Activated naive CD4-positive, alpha-beta T cell treated with anti-CD3 and anti-CD28 coated beads for 36 hours (primary cell): ENCODE data around the gene SYNPO2. TPM values are rescaled to one million over a fixed set of nuclear protein-coding genes. Genes with fewer than 3 reads are reported as not detected.

Source experiments
- CTCF ChIA-PET: fragments of 350-600 bp; sonication (Branson Sonifier 250); formaldehyde crosslinking; loops from one replicate; lab custom pipeline; 2021; ENCODE audit warnings: antibody characterized with exemption; lab: Charles Lee
- DNase-seq: peaks from one replicate; pipeline ENCODE4 v3.0.0-alpha.2; 2020
- H3K27ac Mint-ChIP-seq: one replicate; pipeline ENCODE4 v1.8.0; 2021; ENCODE audit warnings: mild to moderate bottlenecking, mixed read lengths
- H3K27me3 Mint-ChIP-seq: one replicate; pipeline ENCODE4 v1.8.0; 2021; ENCODE audit warnings: low read depth, mixed read lengths
- H3K36me3 Mint-ChIP-seq: one replicate; pipeline ENCODE4 v1.8.0; 2021; ENCODE audit warnings: low read depth, mixed read lengths
- H3K4me1 Mint-ChIP-seq: one replicate; pipeline ENCODE4 v1.8.0; 2021; ENCODE audit warnings: low read depth, mixed read lengths
- H3K4me3 Mint-ChIP-seq: one replicate; pipeline ENCODE4 v1.8.0; 2021; ENCODE audit warnings: mild to moderate bottlenecking, moderate library complexity, mixed read lengths
- H3K9me3 Mint-ChIP-seq: one replicate; pipeline ENCODE4 v1.8.0; 2021; ENCODE audit warnings: mixed read lengths
- intact Hi-C: fragments of 100-400 bp; cut with micrococcal nuclease; formaldehyde crosslinking; loops from one replicate; pipeline ENCODE4 v1.15.1; 2023
- total RNA-seq, 2 experiments: library from RNA; stranded (reverse); gene quantifications; one replicate each; pipeline ENCODE4 v1.2.3, GENCODE V29; 2021

SYNPO2 gene
- total RNA-seq, 2 experiments from 2014 or later, result 0.14 TPM; not detected in 1

- Mint-ChIP-seq H3K4me1 (no peaks in the 10 kb centered on the region), H3K36me3 (no peaks in the 10 kb centered on the region), H3K9me3 (no peaks in the 10 kb centered on the region), H3K4me3 (no peak overlapping the region), H3K27me3 (no peaks in the 10 kb centered on the region), H3K27ac (no peak overlapping the region)
- no peak for DNase-seq
- CTCF ChIA-PET, result interaction anchor here (0.5 to 7.0 kb wide), 4 partner anchors 41 to 646 kb away, joined by 3 to 41 read pairs (median 3); partner anchors contain the start of gene PDE5A
- intact Hi-C loops, result loop anchor here (2.0 to 10.0 kb wide), 4 partner anchors 56 to 1068 kb away; partner anchors contain the start of gene USP53
These were observed 94.6 kb downstream of the SYNPO2 start for GRCh38 chr4:118983293-118983692.

DNA sequence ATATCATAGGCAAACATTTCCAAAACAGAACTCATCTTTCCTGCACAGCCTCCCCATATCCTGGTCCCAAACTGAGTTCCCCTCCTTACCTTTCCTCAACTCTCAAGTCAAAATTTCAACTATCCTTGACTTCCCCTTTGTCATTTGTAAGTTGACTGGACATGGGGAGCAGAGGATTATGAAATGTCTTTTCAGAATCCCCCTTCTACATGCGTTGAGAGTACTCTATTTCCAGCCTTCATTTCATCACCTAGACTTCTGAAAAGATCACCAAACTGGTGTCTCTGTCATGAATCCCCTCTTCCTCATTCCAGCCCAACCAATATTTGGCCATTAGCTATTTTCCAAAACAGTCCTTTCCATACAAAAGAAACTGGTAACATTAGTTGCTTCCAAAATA lies 95.2 kb downstream of the SYNPO2 start:
- Mint-ChIP-seq H3K27me3 (no peaks in the 10 kb centered on the region), H3K27ac (no peak overlapping the region), H3K36me3 (no peaks in the 10 kb centered on the region), H3K9me3 (no peaks in the 10 kb centered on the region), H3K4me3 (no peak overlapping the region), H3K4me1 (no peaks in the 10 kb centered on the region)
- intact Hi-C loops, result loop anchor here (2.0 to 10.0 kb wide), 4 partner anchors 55 to 1067 kb away; partner anchors contain the start of gene USP53
- CTCF ChIA-PET, result interaction anchor here (0.5 to 7.0 kb wide), 4 partner anchors 41 to 645 kb away, joined by 3 to 41 read pairs (median 3); partner anchors contain the start of gene PDE5A
- DNase-seq, result no peak

DNA sequence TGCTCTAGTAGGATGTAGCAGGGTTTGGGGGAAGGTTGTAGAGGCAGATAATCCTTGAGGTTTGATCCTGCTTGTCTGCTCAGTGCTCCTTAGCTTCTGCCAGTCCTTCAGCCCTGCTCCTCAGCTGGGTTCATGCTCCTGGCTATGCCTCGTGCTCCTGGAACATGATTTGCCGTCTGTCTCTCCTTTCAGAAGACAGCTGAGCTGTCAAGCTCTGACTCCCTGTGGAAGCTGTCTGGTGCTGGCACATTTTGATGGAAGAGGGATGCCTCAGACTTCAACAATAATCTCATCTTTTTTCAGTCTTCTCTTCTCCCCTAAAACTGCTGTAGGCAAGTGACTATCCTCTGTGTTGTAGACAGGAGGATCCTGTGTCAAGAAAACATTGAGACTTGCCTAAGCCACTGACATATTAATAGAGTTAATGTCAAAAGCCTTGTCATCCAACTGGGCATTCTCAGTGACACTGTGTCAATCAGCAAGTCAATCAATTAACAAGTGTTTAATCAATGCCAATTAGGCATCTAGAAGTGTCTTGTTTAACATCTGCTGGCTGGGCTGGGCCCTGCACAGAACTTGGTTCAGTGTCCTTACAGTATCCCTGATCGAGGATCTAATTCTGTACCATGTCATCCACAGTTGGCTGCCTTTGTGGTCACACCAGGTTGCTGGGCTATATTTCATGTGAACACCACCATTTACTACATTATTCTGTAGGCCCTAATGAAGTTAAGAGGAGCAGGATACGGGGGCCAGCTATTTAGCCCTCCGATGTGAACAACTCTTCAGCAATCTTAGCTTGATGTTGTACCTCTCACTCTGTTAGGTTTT lies 96.7 kb downstream of the SYNPO2 start:
- Mint-ChIP-seq H3K4me1 (no peaks in the 10 kb centered on the region), H3K27me3 (no peaks in the 10 kb centered on the region), H3K36me3 (no peaks in the 10 kb centered on the region), H3K27ac (no peak overlapping the region), H3K9me3 (no peaks in the 10 kb centered on the region), H3K4me3 (no peak overlapping the region)
- no peak for DNase-seq
- intact Hi-C loops, result loop anchor here (10.0 kb wide), 1 partner anchor 509 kb away; no protein-coding TSS in a partner anchor
- CTCF ChIA-PET, result interaction anchor here (1.3 to 7.0 kb wide), 2 partner anchors 50 to 55 kb away, joined by 3 to 41 read pairs; no protein-coding TSS in a partner anchor

GRCh38 chr4:118987959-118988634 lies 99.4 kb downstream of the SYNPO2 start:
- Mint-ChIP-seq H3K27me3 (no peaks in the 10 kb centered on the region), H3K4me3 (no peak overlapping the region), H3K36me3 (no peaks in the 10 kb centered on the region), H3K9me3 (no peaks in the 10 kb centered on the region), H3K27ac (no peak overlapping the region), H3K4me1 (no peaks in the 10 kb centered on the region)
- intact Hi-C loops, result loop anchor here (10.0 kb wide), 1 partner anchor 507 kb away; no protein-coding TSS in a partner anchor
- CTCF ChIA-PET, result interaction anchor here (0.7 to 1.2 kb wide), 2 partner anchors 9 to 19 kb away, joined by 4 read pairs; no protein-coding TSS in a partner anchor
- no peak for DNase-seq

GRCh38 chr4:118988635-118988972 lies 100.0 kb downstream of the SYNPO2 start:
- Mint-ChIP-seq H3K27me3 (no peaks in the 10 kb centered on the region), H3K27ac (no peak overlapping the region), H3K4me1 (no peaks in the 10 kb centered on the region), H3K4me3 (no peak overlapping the region), H3K9me3 (no peaks in the 10 kb centered on the region), H3K36me3 (no peaks in the 10 kb centered on the region)
- DNase-seq, result no peak
- intact Hi-C loops, result loop anchor here (10.0 kb wide), 1 partner anchor 506 kb away; no protein-coding TSS in a partner anchor
- CTCF ChIA-PET, result interaction anchor here (1.2 kb wide), 1 partner anchor 9 kb away, joined by 4 read pairs; no protein-coding TSS in a partner anchor

GRCh38 chr4:118989098-118990080 lies 100.7 kb downstream of the SYNPO2 start:
- H3K36me3 Mint-ChIP-seq, result no peaks in the 10 kb centered on the region
- H3K27ac Mint-ChIP-seq, result no peak overlapping the region
- intact Hi-C loops, result loop anchor here (10.0 kb wide), 1 partner anchor 505 kb away; no protein-coding TSS in a partner anchor
- CTCF ChIA-PET, result interaction anchor here (1.2 kb wide), 1 partner anchor 8 kb away, joined by 4 read pairs; no protein-coding TSS in a partner anchor
- no peaks in the 10 kb centered on the region for H3K4me1 Mint-ChIP-seq
- H3K4me3 Mint-ChIP-seq, result no peak overlapping the region
- H3K27me3 Mint-ChIP-seq, result no peaks in the 10 kb centered on the region
- no peak for DNase-seq
- no peaks in the 10 kb centered on the region for H3K9me3 Mint-ChIP-seq

- Mint-ChIP-seq H3K36me3 (no peaks in the 10 kb centered on the region), H3K4me1 (no peaks in the 10 kb centered on the region), H3K9me3 (no peaks in the 10 kb centered on the region), H3K27me3 (no peaks in the 10 kb centered on the region), H3K27ac (no peak overlapping the region), H3K4me3 (no peak overlapping the region)
- intact Hi-C loops, result no loop called here
- CTCF ChIA-PET, result no interaction called here
- no peak for DNase-seq
These were observed 103.0 kb downstream of the SYNPO2 start for GRCh38 chr4:118991686-118992085.

DNA sequence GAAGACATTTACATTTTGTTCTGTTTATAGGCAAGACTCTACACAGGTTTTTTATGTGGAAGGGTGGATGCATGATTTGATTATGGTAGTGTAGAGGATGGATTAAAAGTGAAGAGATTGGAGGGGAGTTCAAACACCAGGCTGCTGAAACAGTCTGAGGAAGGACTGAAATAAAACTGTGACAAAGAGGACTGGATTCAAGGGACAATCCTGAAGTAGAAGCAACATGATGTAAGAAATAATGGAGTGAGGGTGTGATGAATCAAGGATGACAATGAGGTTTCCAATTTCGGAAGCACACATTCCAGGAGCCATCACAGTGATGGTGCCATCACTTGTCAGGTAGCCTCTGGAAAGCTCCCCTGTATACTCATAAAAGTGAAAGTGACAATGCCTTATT lies 103.5 kb downstream of the SYNPO2 start:
- Mint-ChIP-seq H3K4me1 (no peaks in the 10 kb centered on the region), H3K4me3 (no peak overlapping the region), H3K27ac (no peak overlapping the region), H3K36me3 (no peaks in the 10 kb centered on the region), H3K9me3 (no peaks in the 10 kb centered on the region), H3K27me3 (no peaks in the 10 kb centered on the region)
- CTCF ChIA-PET, result no interaction called here
- intact Hi-C loops, result no loop called here
- DNase-seq, result no peak

DNA sequence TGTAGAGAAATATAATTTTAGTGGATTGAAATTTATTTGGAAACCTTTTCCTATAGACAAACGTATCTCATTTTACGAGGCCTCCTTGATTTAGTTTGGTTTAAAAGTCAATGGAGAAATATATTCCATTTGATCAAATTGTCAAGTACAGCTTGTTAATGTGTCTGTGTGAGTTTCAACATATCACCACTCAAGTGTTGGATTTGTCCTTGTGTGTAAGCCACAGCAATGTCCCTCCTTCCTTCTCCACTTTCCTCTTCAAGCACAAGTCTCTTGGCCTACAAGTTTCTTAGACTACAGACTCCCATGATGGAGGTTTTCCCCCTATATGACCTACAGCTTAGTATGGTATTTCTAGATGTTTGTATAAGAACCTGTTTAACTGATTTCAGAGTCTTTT lies 104.7 kb downstream of the SYNPO2 start:
- H3K4me3 Mint-ChIP-seq, result no peak overlapping the region
- no peaks in the 10 kb centered on the region for H3K36me3 Mint-ChIP-seq
- no peak overlapping the region for H3K27ac Mint-ChIP-seq
- H3K27me3 Mint-ChIP-seq, result no peaks in the 10 kb centered on the region
- intact Hi-C loops, result no loop called here
- no peaks in the 10 kb centered on the region for H3K9me3 Mint-ChIP-seq
- DNase-seq, result no peak
- CTCF ChIA-PET, result no interaction called here
- H3K4me1 Mint-ChIP-seq, result no peaks in the 10 kb centered on the region

DNA sequence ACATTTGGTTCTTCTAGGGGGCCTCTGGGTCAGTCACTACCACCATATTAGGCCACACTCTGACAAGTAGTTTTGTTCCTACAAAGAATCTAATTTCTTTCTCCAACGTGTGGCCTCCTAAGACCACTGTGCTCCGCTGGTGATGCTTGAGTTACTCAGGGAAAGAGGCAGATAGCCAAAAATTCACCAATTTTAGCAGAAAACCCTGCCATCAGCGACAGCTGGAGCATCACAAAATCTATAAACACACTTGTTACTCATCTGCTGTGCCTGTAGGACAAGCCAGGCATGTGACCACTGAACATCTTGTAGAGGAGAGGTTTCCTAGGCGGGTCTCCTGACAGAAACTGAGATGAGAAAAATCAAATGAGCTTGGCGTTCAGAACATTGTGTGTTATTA lies 105.4 kb downstream of the SYNPO2 start:
- Mint-ChIP-seq H3K9me3 (no peaks in the 10 kb centered on the region), H3K4me3 (no peak overlapping the region), H3K27ac (no peak overlapping the region), H3K36me3 (no peaks in the 10 kb centered on the region), H3K27me3 (no peaks in the 10 kb centered on the region), H3K4me1 (no peaks in the 10 kb centered on the region)
- intact Hi-C loops, result no loop called here
- no peak for DNase-seq
- CTCF ChIA-PET, result no interaction called here

DNA sequence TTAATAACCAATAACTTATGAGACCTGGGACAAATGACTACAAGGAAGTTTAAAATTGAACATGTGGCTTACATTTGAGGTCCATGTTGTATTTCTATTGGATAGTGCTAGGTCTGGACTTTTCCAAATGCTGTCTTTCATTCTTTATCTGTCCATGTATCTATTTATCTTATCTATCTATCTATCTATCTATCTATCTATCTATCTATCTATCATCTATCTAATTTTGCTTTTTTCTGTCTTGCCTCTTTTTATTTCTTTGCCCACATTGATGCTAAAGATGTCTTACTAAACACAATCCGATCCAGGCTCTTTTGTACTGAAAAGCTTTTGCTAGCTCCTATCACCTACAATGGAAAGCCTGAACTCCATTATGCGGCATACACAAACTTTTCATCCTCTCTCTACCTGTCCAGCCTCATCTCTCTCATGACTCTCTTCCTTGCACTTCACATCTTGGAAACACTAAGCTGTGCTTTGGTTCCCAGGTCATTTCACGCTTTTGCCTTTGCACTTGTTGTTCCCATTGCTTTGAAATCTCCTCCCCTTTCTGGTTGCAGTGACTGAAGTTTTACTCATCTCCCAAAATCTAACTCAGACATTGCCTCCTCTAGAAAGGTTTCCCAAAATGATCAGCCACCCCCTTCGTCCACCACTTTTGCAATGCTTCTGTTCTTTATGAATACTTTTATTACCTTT lies 107.2 kb downstream of the SYNPO2 start:
- no peak for DNase-seq
- no peak overlapping the region for H3K27ac Mint-ChIP-seq
- intact Hi-C loops, result no loop called here
- H3K36me3 Mint-ChIP-seq, result no peaks in the 10 kb centered on the region
- CTCF ChIA-PET, result no interaction called here
- H3K4me1 Mint-ChIP-seq, result no peaks in the 10 kb centered on the region
- no peaks in the 10 kb centered on the region for H3K27me3 Mint-ChIP-seq
- H3K9me3 Mint-ChIP-seq, result no peaks in the 10 kb centered on the region
- no peak overlapping the region for H3K4me3 Mint-ChIP-seq
